Aorta (tissue), 5 donors: ENCODE measurements around the gene CPXM2. TPM values are rescaled to one million over a fixed set of nuclear protein-coding genes. Genes with fewer than 3 reads are reported as not detected.

Experiments used
- ATAC-seq: fragments of 200-7000 bp; cut with Tn5 transposase; one replicate; pipeline ENCODE4 v1.9.1; 2022; ENCODE audit warnings: moderate library complexity; ENCODE audit not compliant: low FRiP score
- DNase-seq, 2 donors: peaks; one replicate each; pipeline ENCODE4 v3.0.0-alpha.2; 2020
- H3K27ac ChIP-seq, 2 donors: one replicate each; pipeline ENCODE4 v1.5.1; 2013; ENCODE audit warnings: low read length in 2 of 2, mild to moderate bottlenecking in 2 of 2, moderate library complexity in 2 of 2, control low read depth in 1 of 2, inconsistent platforms in 1 of 2, low read depth in 1 of 2
- H3K27me3 ChIP-seq, 2 donors: one replicate each; pipeline ENCODE4 v1.6.1; 2013; ENCODE audit warnings: control low read depth in 1 of 2, low read length in 1 of 2, mild to moderate bottlenecking in 1 of 2, moderate library complexity in 1 of 2; ENCODE audit not compliant: insufficient read depth in 2 of 2, control insufficient read depth in 1 of 2
- H3K36me3 ChIP-seq, 2 donors: one replicate each; pipeline ENCODE4 v1.6.1; 2013; ENCODE audit warnings: control low read depth in 1 of 2, low read length in 1 of 2, mild to moderate bottlenecking in 1 of 2; ENCODE audit not compliant: insufficient read depth in 2 of 2, control insufficient read depth in 1 of 2
- H3K4me1 ChIP-seq, 2 donors: one replicate each; pipeline ENCODE4 v1.6.1; 2013; ENCODE audit warnings: low read length in 2 of 2, control low read depth in 1 of 2, mild to moderate bottlenecking in 1 of 2, moderate library complexity in 1 of 2; ENCODE audit not compliant: insufficient read depth in 2 of 2, control insufficient read depth in 1 of 2
- H3K4me3 ChIP-seq, 2 donors: one replicate each; pipeline ENCODE4 v1.5.1; 2013; ENCODE audit warnings: low read length in 2 of 2, control low read depth in 1 of 2, mild to moderate bottlenecking in 1 of 2
- H3K9me3 ChIP-seq: one replicate; pipeline ENCODE4 v1.6.1; 2013; ENCODE audit warnings: mild to moderate bottlenecking, low read length; ENCODE audit not compliant: control insufficient read depth
- WGBS, 2 donors: extraction: QIAGEN DNeasy Blood & Tissue Kit; methylation state at CpG; one replicate each; pipeline ENCODE4 v1.1.7; 2013; 5-methylcytosine and 5-hydroxymethylcytosine counted together
- intact Hi-C, 2 donors: fragments of 100-400 bp; cut with DNase I; formaldehyde crosslinking; loops; one replicate each; pipeline versions ENCODE4 v1.14.2 to v1.15.0; 2022
- polyA plus RNA-seq, 2 donors: library from polyadenylated mRNA; stranded (reverse); fragments of 200-250 nt; gene quantifications; one replicate each; pipeline ENCODE4 v1.2.3, GENCODE V29; 2013
- total RNA-seq, 2 donors: library from RNA; stranded (reverse); fragmentation: NEBNext Ultra II Directional; extraction: Animal tissue kit (Norgen Biotek cat#: 25700); gene quantifications; one replicate each; pipeline ENCODE4 v1.2.1, GENCODE V29; 2021
- donor health status: healthy with polysubstance abuse.
- donor health status: Bipolar disorder and iron deficiency.
- donor health status: DM: no; HTN: no; CAD: no.
- donor health status: DM: no; HTN: no; CAD: no.
- donor health status: DM: yes; HTN: yes; CAD: no.

The CPXM2 gene
- total and polyA plus RNA-seq, 4 donors: 43.8 to 169 (median 109) TPM

GRCh38 chr10:123703195-123703790, 188.3 kb downstream of the CPXM2 start:
- Histone ChIP-seq H3K27me3 (no peaks in the 10 kb centered on the region), H3K27ac (no peak overlapping the region), H3K4me1 (no peaks in the 10 kb centered on the region), H3K9me3 (no peaks in the 10 kb centered on the region), H3K36me3 (no peaks in the 10 kb centered on the region), H3K4me3 (no peak overlapping the region)
- DNase-seq (no peak), ATAC-seq (no peak)
- WGBS, 2 donors: 73 to 77% methylated on average over 6 of the region's 6 CpGs
- intact Hi-C loops: no loop called here

Other genes starting within 250 kb of the CPXM2 start
- gene GPR26, start 225.5 kb downstream of the CPXM2 start, total RNA-seq: not detected
- not detected for gene GPR26, start 225.5 kb downstream of the CPXM2 start, polyA plus RNA-seq
- gene CHST15, start 201.8 kb upstream of the CPXM2 start, total RNA-seq: 10 to 100 TPM; 39.9 to 43.8 TPM
- 10 to 100 TPM in 1 of 2 donors, 1 to 10 TPM in 1; 4.5 to 10.1 TPM for gene CHST15, start 201.8 kb upstream of the CPXM2 start, polyA plus RNA-seq